ENCODE results near the gene NANOG. TPM values are rescaled to one million over a fixed set of nuclear protein-coding genes. Genes with fewer than 3 reads are reported as not detected.
"Not testable (repeated sequence)": the region's sequence is repeated elsewhere in the genome, so short reads cannot be mapped to it uniquely, and the experiment has no call there.

Gene NANOG
- 1 to 10 TPM in 1 of 4 donors, under 1 TPM in 1, not detected in 2; 0.16 to 1.5 TPM for total RNA-seq

- not testable (repeated sequence) for H3K4me3 ChIP-seq; H3K9me3 ChIP-seq; H3K27ac ChIP-seq; H3K27me3 ChIP-seq; H3K4me1 ChIP-seq; DNase-seq (ENCODE audit: low spot score in 2 of 2); H3K36me3 ChIP-seq
- WGBS, result 58% methylated on average over 13 of the region's 13 CpGs
Observed at GRCh38 chr12:7788884-7789528, at the start of gene NANOG. NANOG (plus strand) TSS chr12:7789402; CDS start chr12:7789615, 213 bp downstream.

DNA sequence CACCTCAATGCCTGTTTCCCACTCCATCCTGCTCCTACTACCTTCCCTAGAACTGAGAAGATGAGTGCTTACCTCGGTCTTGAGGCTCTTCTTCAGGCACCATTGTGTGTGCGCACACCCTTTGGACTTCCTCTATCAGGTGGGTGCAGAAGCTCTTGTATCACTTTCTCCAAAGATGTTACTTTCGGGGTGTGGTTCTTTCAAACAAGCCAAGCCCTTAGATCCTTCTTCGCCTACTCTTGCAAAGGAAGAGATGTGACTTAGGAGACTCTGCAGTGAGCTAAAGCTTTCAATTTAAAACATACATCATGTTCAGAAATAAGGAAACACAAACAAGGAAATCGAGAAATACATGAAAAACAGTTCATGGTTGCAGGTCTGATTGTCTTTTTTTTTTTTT is 42.0 kb upstream of the NANOG start, which contains the start of gene CLEC4C:
CLEC4C (minus strand) TSS at position 130 of the 400 bp plus-strand sequence; CDS start at position 103, 27 bp downstream.
- no peak for TF ChIP-seq EP300 (IDR thresholded peaks at IDR 0.05)
- TF ChIP-seq POLR2A (IDR thresholded peaks at IDR 0.05), result no peak
- TF ChIP-seq, protein P1, sequence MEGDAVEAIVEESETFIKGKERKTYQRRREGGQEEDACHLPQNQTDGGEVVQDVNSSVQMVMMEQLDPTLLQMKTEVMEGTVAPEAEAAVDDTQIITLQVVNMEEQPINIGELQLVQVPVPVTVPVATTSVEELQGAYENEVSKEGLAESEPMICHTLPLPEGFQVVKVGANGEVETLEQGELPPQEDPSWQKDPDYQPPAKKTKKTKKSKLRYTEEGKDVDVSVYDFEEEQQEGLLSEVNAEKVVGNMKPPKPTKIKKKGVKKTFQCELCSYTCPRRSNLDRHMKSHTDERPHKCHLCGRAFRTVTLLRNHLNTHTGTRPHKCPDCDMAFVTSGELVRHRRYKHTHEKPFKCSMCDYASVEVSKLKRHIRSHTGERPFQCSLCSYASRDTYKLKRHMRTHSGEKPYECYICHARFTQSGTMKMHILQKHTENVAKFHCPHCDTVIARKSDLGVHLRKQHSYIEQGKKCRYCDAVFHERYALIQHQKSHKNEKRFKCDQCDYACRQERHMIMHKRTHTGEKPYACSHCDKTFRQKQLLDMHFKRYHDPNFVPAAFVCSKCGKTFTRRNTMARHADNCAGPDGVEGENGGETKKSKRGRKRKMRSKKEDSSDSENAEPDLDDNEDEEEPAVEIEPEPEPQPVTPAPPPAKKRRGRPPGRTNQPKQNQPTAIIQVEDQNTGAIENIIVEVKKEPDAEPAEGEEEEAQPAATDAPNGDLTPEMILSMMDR (IDR thresholded peaks at IDR 0.05), result no peak
- TF ChIP-seq POLR2AphosphoS5 (IDR thresholded peaks at IDR 0.05), result no peak
- Histone ChIP-seq H3K36me3 (no peaks in the 10 kb centered on the region), H3K27me3 (no peaks in the 10 kb centered on the region), H3K9me3 (no peaks in the 10 kb centered on the region), H3K4me1 (no peaks in the 10 kb centered on the region), H3K4me3 (no peak within 1 kb of the TSS), H3K27ac (no peak within 1 kb of the TSS)
- WGBS, result 70% methylated on average over 5 of the region's 5 CpGs
- no peak for DNase-seq (ENCODE audit: low spot score in 2 of 2)

GRCh38 chr12:7748852-7749251 is 40.4 kb upstream of the NANOG start:
- H3K9me3 ChIP-seq, result no peaks in the 10 kb centered on the region
- WGBS, result 57% methylated on average over 4 of the region's 4 CpGs
- DNase-seq (ENCODE audit: low spot score in 2 of 2), result no peak

GRCh38 chr12:7749442-7749841 is 39.8 kb upstream of the NANOG start:
- no peak for TF ChIP-seq POLR2AphosphoS5 (IDR thresholded peaks at IDR 0.05)
- no peak for TF ChIP-seq POLR2A (IDR thresholded peaks at IDR 0.05)
- TF ChIP-seq EP300 (IDR thresholded peaks at IDR 0.05), result no peak
- TF ChIP-seq, protein P1 (IDR thresholded peaks at IDR 0.05), result no peak
- no peaks in the 10 kb centered on the region for H3K9me3 ChIP-seq
- DNase-seq (ENCODE audit: low spot score in 2 of 2), result no peak
- no peak overlapping the region for H3K27ac ChIP-seq
- no peaks in the 10 kb centered on the region for H3K27me3 ChIP-seq
- WGBS, result 75% methylated on average over 8 of the region's 8 CpGs
- H3K4me1 ChIP-seq, result no peaks in the 10 kb centered on the region
- no peaks in the 10 kb centered on the region for H3K36me3 ChIP-seq
- H3K4me3 ChIP-seq, result no peak overlapping the region

More at GRCh38 chr12:7748852-7749251, 40.4 kb upstream of the NANOG start:
- H3K36me3 ChIP-seq, result no peaks in the 10 kb centered on the region
- no peaks in the 10 kb centered on the region for H3K27me3 ChIP-seq
- H3K4me3 ChIP-seq, result no peak overlapping the region
- TF ChIP-seq POLR2AphosphoS5 (IDR thresholded peaks at IDR 0.05) (no peak), POLR2A (IDR thresholded peaks at IDR 0.05) (no peak), EP300 (IDR thresholded peaks at IDR 0.05) (no peak)
- TF ChIP-seq, protein P1 (IDR thresholded peaks at IDR 0.05), result no peak
- H3K4me1 ChIP-seq, result no peaks in the 10 kb centered on the region
- no peak overlapping the region for H3K27ac ChIP-seq

- no peak for DNase-seq (ENCODE audit: low spot score in 2 of 2)
- Histone ChIP-seq H3K27me3 (no peaks in the 10 kb centered on the region), H3K27ac (no peak overlapping the region), H3K4me1 (no peaks in the 10 kb centered on the region), H3K4me3 (no peak overlapping the region), H3K36me3 (no peaks in the 10 kb centered on the region), H3K9me3 (no peaks in the 10 kb centered on the region)
- TF ChIP-seq, protein P1 (IDR thresholded peaks at IDR 0.05), result no peak
- TF ChIP-seq POLR2A (IDR thresholded peaks at IDR 0.05) (no peak), POLR2AphosphoS5 (IDR thresholded peaks at IDR 0.05) (no peak), EP300 (IDR thresholded peaks at IDR 0.05) (no peak)
- 88% methylated on average over 6 of the region's 6 CpGs for WGBS
Observed at GRCh38 chr12:7750350-7750749, 38.9 kb upstream of the NANOG start.

Data from suprapubic skin (tissue), 4 donors.